Head of caudate nucleus (tissue), 42 donors: ENCODE results near the gene SPATA13.

Experiments
- DNase-seq, 42 donors: peaks; one replicate each; pipeline versions ENCODE4 v3.0.0 to v3.0.0-alpha.2; 2020 to 2021; ENCODE audit warnings: mixed read lengths in 7 of 42
- intact Hi-C: fragments of 100-400 bp; cut with DNase I; formaldehyde crosslinking; loops from one replicate; pipeline ENCODE4 v1.15.0; 2022

The SPATA13 gene

GRCh38 chr13:24261566-24261965 lies 101.0 kb downstream of the SPATA13 start:
- intact Hi-C loops: no loop called here
- peak in 3 of 42 donors; percentile 7 to 40 (median 28) for DNase-seq

DNA sequence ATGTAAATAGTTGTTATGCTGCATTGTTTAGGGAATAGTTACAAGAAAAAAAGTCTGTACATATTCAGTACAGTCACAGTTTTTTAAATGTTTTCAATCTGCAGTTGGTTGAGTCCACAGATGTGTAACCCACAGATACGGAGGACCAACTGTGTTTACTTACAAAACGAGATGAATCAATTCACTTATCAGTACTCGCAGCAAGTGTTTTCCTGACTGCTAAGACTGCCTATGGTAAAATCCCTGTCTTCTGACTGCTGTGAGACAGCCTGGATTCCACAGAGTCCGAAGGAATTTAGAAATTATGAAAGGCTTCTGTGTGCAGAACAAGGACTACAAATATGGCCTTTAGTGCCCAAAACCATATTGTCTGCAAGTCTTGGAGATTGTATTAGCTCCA lies 103.1 kb downstream of the SPATA13 start:
- peak in 1 of 42 donors; percentile 22 for DNase-seq
- intact Hi-C loops: no loop called here

DNA sequence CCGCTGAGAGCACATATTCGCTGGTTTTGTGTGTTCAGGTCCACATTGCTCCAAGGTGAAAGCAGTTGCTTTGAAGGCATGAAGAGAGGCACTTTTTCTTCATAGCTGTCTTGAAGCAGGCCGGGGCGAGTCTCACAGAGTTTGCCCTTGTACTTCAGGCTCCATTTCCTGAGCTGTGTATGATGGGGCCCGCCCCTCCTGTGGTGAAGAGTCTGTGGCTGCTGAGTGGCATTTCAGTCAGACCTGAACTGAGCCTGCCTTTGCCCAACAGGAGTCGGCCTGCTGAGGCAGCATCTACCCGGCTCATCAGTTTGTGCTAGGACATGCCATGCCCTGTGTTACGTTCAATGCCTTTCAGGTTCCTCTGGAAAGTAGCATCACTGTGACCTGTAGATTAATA lies 104.5 kb downstream of the SPATA13 start:
- intact Hi-C loops: no loop called here
- DNase-seq: peak in 5 of 42 donors; percentile 21 to 49 (median 33)

- intact Hi-C loops: no loop called here
- peak in 4 of 42 donors; percentile 2 to 16 (median 10) for DNase-seq
Measured at GRCh38 chr13:24265453-24265852, 104.9 kb downstream of the SPATA13 start.

GRCh38 chr13:24267274-24267673 lies 106.8 kb downstream of the SPATA13 start:
- peak in 3 of 42 donors; percentile 8 to 43 (median 16) for DNase-seq
- intact Hi-C loops: no loop called here

DNA sequence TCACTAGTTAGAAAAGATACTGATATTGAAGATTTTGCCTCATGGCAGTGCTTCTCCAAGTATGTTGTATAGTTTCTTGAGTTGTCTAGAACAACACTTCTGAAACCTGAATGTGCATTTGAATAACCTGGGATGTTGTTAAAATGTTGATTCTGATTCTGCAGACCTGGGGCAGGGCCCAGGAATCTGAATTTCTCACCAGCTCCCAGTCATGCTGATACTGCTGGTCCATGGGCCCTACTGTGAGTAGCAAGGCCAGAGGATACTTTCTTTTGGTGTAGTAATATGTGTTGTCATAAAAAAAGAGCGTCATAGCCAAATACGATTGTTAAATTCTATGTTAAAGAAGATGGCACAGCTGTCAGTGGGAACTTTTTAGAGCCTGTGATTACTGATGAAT lies 107.3 kb downstream of the SPATA13 start:
- intact Hi-C loops: no loop called here
- DNase-seq: peak in 1 of 42 donors; percentile 2

GRCh38 chr13:24269821-24270220 lies 109.3 kb downstream of the SPATA13 start:
- intact Hi-C loops: no loop called here
- no peak for DNase-seq

- intact Hi-C loops: no loop called here
- peak; percentile 59 to 92 (median 78) for DNase-seq
Measured at GRCh38 chr13:24270639-24271141, 110.2 kb downstream of the SPATA13 start.

DNA sequence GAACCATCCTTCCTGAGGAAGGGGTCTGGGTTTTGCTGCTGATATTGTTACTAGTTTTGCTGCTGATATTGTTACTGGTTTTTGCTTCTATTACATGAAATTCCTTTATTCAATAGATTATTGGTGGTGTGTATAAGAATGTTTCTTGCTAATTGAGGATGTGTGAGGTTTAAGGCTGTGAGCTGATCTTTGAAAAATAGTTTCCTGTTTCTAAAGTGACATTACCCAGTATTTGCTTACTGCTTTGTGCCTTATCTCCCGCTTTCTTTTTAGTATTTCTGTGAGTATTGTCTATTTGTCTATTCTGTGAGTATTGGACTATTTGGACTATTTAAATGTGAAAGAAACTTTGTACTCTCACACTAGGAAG lies 110.7 kb downstream of the SPATA13 start:
- intact Hi-C loops: no loop called here
- DNase-seq: no peak

- DNase-seq: peak; percentile 57 to 89 (median 78)
- intact Hi-C loops: no loop called here
Measured at GRCh38 chr13:24271601-24272451, 111.3 kb downstream of the SPATA13 start.

- peak in 1 of 42 donors; percentile 20 for DNase-seq
- intact Hi-C loops: no loop called here
Measured at GRCh38 chr13:24272452-24273161, 112.1 kb downstream of the SPATA13 start.

GRCh38 chr13:24273926-24274325 lies 113.4 kb downstream of the SPATA13 start:
- intact Hi-C loops: no loop called here
- DNase-seq: peak in 2 of 42 donors; percentile 7 to 25

- DNase-seq: peak in 22 of 42 donors; percentile 32 to 74 (median 54)
- intact Hi-C loops: no loop called here
Measured at GRCh38 chr13:24274452-24275021, 114.0 kb downstream of the SPATA13 start.

DNA sequence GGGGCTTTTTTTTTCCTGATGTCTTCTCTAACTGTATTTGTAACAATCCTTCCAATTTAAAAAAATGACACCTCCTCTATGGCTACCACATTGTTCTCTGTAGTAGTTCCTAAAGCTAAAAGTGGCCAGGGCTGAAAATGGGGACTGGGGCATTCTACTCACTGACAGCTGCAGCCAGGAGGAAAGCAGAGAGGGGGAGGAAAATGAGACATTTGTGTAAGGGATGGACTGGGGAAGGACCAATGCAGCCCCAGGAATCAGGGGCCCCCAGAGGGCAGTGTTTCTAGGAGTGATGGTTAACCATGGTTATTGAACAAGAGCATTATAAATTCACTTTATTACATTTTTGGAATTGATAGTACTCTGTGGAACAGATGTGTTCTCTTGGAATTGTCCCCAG lies 114.5 kb downstream of the SPATA13 start:
- peak in 2 of 42 donors; percentile 9 to 36 for DNase-seq
- intact Hi-C loops: no loop called here

- intact Hi-C loops: no loop called here
- DNase-seq: peak in 1 of 42 donors; percentile 21
Measured at GRCh38 chr13:24276306-24276705, 115.8 kb downstream of the SPATA13 start.

DNA sequence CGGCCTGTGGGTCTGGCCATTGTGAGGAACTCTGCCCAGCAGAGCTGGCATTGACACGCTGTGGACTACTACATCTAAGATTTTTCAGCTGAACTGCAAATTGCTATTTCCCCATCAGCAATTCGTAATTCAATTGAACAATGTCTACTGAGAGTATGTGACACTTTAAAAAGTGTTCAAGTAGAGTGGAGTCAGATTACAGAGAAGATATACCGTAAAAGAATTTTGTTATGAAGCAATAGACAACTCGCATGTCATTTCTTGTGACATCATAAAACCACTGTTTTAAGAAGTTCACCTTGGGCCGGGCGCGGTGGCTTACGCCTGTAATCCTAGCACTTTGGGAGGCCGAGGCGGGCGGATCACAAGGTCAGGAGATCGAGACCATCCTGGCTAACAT lies 116.3 kb downstream of the SPATA13 start:
- peak in 1 of 42 donors; percentile 32 for DNase-seq
- intact Hi-C loops: no loop called here

DNA sequence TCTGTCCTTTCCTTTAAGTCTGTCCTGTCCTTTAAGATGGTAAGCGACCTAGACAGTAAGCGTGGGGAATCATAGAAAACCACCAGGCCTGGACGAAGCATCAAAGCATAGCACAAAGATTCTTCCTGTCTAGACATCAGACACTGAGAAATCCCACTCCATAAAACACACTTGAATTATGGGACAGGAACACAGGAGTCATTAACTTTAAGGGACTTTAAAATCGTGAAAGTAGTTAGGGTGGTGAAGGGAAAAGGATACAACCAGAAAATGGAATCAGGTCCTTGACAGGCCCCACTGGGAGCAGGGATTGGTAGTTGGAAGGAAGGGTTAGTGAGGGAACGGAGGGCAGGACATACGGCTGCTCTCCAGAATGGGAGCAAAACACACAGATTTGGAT lies 117.2 kb downstream of the SPATA13 start:
- intact Hi-C loops: no loop called here
- peak in 1 of 42 donors; percentile 21 for DNase-seq

DNA sequence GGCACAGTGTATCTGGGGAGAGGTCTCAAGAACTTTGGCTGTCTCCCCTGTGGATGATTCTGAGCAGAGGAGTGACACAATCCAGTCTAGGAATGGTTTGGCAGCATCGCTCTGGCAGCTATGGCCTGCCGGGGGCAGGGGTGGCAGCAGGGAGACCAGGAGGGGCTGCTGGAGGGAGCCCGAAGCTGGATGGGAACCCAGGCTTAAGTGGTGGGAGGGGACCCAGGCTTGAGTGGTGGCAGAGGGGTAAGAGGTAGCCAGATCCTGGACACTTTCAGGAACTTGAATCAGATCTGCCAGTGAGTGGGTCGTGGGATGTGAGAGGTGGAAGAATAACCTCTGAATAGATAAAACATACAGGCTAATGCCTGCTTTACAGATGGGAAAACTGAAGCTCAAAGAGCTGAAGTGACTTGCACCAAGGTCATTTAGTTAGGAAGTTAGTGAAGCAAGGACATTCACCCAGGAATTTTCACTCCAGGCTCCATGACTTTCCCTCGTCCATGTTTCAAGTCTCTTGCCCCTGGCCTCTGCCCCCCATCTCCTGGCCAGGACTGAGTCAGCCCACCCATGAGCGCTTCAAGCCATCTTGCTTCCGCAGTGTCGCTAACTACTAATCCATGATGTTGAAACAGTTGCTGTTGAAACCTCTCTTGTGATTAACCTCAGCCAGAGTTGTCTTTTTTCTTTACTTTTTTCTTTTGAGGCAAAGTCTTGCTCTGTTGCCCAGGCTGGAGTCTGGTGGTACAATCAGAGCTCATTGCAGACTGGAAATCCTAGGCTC lies 119.0 kb downstream of the SPATA13 start:
- DNase-seq: peak in 2 of 42 donors; percentile 14 to 42
- intact Hi-C loops: no loop called here

DNA sequence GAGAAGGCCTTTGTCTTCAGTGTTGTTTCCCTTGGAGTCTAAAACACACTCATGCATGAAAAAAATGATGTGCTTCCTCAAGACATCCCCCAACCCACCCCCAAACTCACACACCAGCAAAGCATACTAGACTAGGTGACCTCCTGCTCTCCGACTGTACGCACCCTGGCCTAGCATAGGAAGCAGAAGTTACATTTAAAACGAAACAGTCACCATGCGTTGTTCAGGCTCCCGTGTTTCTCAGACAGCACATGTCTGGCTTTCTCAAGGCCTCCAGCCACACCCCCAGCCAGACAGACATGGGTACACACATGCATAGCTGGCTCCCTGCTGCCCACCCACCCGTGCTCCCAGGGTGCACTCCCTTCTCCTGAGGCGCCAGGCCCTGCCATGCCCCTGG lies 120.2 kb downstream of the SPATA13 start:
- DNase-seq: peak in 21 of 42 donors; percentile 27 to 70 (median 48)
- intact Hi-C loops: no loop called here
